Measurements from ENCODE around the gene NHLRC4. TPM values are rescaled to one million over a fixed set of nuclear protein-coding genes. Genes with fewer than 3 reads are reported as not detected.
"Not testable (repeated sequence)": the region's sequence is repeated elsewhere in the genome, so short reads cannot be mapped to it uniquely, and the experiment has no call there.

NHLRC4 gene
- total RNA-seq, 1 experiment from 2014 or later: 4.0 TPM

- TSS peak; percentile 34 for BruUV-seq (replicated peaks)
- ATAC-seq: no peak
- peaks cover 26% of the 10 kb centered on the region for H3K4me1 ChIP-seq (ENCODE audit: control insufficient read depth, insufficient read depth, low read length)
- no peaks in the 10 kb centered on the region for H3K36me3 ChIP-seq (ENCODE audit: control insufficient read depth, insufficient read depth, low read length)
- no peaks in the 10 kb centered on the region for H3K27me3 ChIP-seq (ENCODE audit: control insufficient read depth, insufficient read depth, low read length)
- ChIA-PET POLR2A (no interaction called here), CTCF (interaction anchor here (0.6 kb wide), 1 partner anchor 13 kb away, joined by 5 read pairs; no protein-coding TSS in a partner anchor)
- intact Hi-C loops (cut with micrococcal nuclease; ENCODE audit: unreplicated experiment) (no loop called here), in situ Hi-C loops (cut with HindIII; ENCODE audit: low pct_unique_long_range_greater_than_20kb, low sequenced_read_pairs) (no loop called here)
- no peak overlapping the region for H3K27ac ChIP-seq (ENCODE audit: low read length)
- no peaks in the 10 kb centered on the region for H3K9me3 ChIP-seq (ENCODE audit: control insufficient read depth, insufficient read depth, low read depth, low read length)
- no peak for TF ChIP-seq POLR2AphosphoS5 (IDR thresholded peaks at IDR 0.05; ENCODE audit: low read depth, low read length)
- TF ChIP-seq TCF7L2 (IDR thresholded peaks at IDR 0.05; ENCODE audit: low read depth, low read length): no peak
- TF ChIP-seq SIN3A (IDR thresholded peaks at IDR 0.05; ENCODE audit: borderline replicate concordance, insufficient read depth, low read depth, low read length): no peak
- H3K4me3 ChIP-seq (ENCODE audit: low read depth in 2 of 2, low read length in 2 of 2): no peak overlapping the region
- no peak for DNase-seq (ENCODE audit: low read depth, low spot score)
These were observed 29.3 kb downstream of the NHLRC4 start for GRCh38 chr16:595942-596735.

- intact Hi-C loops (cut with micrococcal nuclease; ENCODE audit: unreplicated experiment) (no loop called here), in situ Hi-C loops (cut with HindIII; ENCODE audit: low pct_unique_long_range_greater_than_20kb, low sequenced_read_pairs) (no loop called here)
- Histone ChIP-seq H3K9me3 (ENCODE audit: control insufficient read depth, insufficient read depth, low read depth, low read length) (no peaks in the 10 kb centered on the region), H3K4me1 (ENCODE audit: control insufficient read depth, insufficient read depth, low read length) (peaks cover 26% of the 10 kb centered on the region), H3K27me3 (ENCODE audit: control insufficient read depth, insufficient read depth, low read length) (no peaks in the 10 kb centered on the region), H3K27ac (ENCODE audit: low read length) (no peak overlapping the region), H3K4me3 (ENCODE audit: low read depth in 2 of 2, low read length in 2 of 2) (no peak overlapping the region), H3K36me3 (ENCODE audit: control insufficient read depth, insufficient read depth, low read length) (no peaks in the 10 kb centered on the region)
- DNase-seq (ENCODE audit: low read depth, low spot score) (no peak), ATAC-seq (no peak)
- TF ChIP-seq POLR2AphosphoS5 (IDR thresholded peaks at IDR 0.05; ENCODE audit: low read depth, low read length): no peak
- TF ChIP-seq, protein P1, sequence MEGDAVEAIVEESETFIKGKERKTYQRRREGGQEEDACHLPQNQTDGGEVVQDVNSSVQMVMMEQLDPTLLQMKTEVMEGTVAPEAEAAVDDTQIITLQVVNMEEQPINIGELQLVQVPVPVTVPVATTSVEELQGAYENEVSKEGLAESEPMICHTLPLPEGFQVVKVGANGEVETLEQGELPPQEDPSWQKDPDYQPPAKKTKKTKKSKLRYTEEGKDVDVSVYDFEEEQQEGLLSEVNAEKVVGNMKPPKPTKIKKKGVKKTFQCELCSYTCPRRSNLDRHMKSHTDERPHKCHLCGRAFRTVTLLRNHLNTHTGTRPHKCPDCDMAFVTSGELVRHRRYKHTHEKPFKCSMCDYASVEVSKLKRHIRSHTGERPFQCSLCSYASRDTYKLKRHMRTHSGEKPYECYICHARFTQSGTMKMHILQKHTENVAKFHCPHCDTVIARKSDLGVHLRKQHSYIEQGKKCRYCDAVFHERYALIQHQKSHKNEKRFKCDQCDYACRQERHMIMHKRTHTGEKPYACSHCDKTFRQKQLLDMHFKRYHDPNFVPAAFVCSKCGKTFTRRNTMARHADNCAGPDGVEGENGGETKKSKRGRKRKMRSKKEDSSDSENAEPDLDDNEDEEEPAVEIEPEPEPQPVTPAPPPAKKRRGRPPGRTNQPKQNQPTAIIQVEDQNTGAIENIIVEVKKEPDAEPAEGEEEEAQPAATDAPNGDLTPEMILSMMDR (IDR thresholded peaks at IDR 0.05): no peak
- no peak for TF ChIP-seq SIN3A (IDR thresholded peaks at IDR 0.05; ENCODE audit: borderline replicate concordance, insufficient read depth, low read depth, low read length)
- TF ChIP-seq TCF7L2 (IDR thresholded peaks at IDR 0.05; ENCODE audit: low read depth, low read length): no peak
- no peak for TF ChIP-seq REST (IDR thresholded peaks at IDR 0.05; ENCODE audit: insufficient read depth in 1 of 2, low read depth in 2 of 2, low read length in 1 of 2)
- POLR2A ChIA-PET: no interaction called here
- CTCF ChIA-PET: interaction anchor here (0.6 kb wide), 1 partner anchor 14 kb away, joined by 5 read pairs; no protein-coding TSS in a partner anchor
- no TSS peak for BruUV-seq (replicated peaks)
These were observed 29.9 kb downstream of the NHLRC4 start for GRCh38 chr16:596736-597060.

GRCh38 chr16:597655-598054 is 30.9 kb downstream of the NHLRC4 start:
- ATAC-seq; intact Hi-C loops (cut with micrococcal nuclease; ENCODE audit: unreplicated experiment); BruUV-seq (replicated peaks); H3K36me3 ChIP-seq (ENCODE audit: control insufficient read depth, insufficient read depth, low read length); CTCF ChIA-PET; H3K27ac ChIP-seq (ENCODE audit: low read length); H3K9me3 ChIP-seq (ENCODE audit: control insufficient read depth, insufficient read depth, low read depth, low read length); POLR2A ChIA-PET; H3K27me3 ChIP-seq (ENCODE audit: control insufficient read depth, insufficient read depth, low read length); H3K4me3 ChIP-seq (ENCODE audit: low read depth in 2 of 2, low read length in 2 of 2); DNase-seq (ENCODE audit: low read depth, low spot score); in situ Hi-C loops (cut with HindIII; ENCODE audit: low pct_unique_long_range_greater_than_20kb, low sequenced_read_pairs): not testable (repeated sequence)
- peaks cover 17% of the 10 kb centered on the region for H3K4me1 ChIP-seq (ENCODE audit: control insufficient read depth, insufficient read depth, low read length)
